Dermis microvascular lymphatic vessel endothelial cell (primary cell): ENCODE data around the gene RASSF4. TPM values are rescaled to one million over a fixed set of nuclear protein-coding genes. Genes with fewer than 3 reads are reported as not detected.
A peak's percentile ranks its signal among the peaks of the same experiment; 100 is the strongest.

ENCODE experiments used
- DNase-seq, 2 donors: peaks; one replicate each; pipeline versions ENCODE4 v3.0.0 to v3.0.0-alpha.2; 2010; ENCODE audit warnings: low read depth in 2 of 2
- total RNA-seq: library from RNA; depleted of rRNA; stranded (reverse); fragments of >200 nt; gene quantifications from 2 replicates; pipeline ENCODE4 v1.2.1, GENCODE V29; 2014

The RASSF4 gene
- total RNA-seq, 1 donor from 2014 or later = 13.1 TPM

DNA sequence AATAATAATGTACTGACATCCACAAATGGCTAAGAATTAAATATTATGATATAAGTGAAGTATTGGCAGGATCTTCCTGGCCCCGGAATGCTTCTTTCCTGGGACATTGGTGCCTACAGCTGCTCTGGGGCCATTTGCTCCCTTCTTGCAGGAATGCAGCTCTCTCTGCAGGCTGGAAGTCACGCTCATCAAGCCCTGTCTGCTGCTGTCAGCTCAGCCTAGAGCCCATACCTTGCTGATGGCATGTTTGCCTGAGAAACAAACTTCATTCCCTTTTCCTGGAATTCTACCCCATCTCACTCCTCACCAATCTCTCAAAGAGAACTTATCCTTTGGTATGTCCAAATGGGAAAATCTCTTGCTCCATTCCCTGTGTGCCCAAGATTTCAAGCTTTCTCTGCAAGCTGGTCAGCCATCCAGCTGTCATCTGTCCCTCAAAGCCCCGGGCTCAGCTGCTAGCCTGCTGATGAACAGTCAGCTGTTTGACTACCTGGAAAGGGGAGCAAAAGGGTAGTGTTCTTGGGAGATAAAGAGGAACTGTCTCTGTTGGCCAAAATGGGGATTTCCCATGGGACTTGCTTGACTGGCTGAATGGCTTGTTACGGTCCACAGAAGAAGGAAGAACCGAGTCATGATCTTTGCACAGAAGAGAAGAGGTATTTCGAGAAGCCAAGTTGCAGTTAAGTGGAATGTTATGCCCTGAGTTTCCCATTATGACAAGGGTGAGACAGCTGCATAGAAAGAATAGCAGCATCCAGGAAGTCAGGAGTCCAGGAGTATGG, 12.0 kb upstream of the RASSF4 start:
- no peak for DNase-seq

DNA sequence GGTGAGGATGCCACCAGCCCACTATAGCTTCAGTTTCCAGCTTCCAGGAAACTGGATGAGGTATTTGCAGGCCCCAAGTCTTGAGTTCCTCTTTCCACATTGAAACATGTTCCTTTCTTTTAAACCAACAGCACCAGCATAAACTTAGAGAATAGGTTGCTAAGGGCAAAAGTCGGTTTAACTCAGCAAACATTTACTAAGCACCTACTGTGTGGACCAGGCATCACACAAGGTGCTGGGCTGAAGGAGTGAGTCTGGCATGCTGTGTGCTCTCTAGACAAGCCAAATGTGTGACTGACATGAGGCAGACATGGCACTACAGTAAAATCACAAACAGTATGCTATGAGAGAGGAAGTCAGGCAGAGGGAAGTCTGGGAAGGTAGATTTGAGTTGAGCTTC, 11.0 kb upstream of the RASSF4 start:
- DNase-seq = no peak

DNA sequence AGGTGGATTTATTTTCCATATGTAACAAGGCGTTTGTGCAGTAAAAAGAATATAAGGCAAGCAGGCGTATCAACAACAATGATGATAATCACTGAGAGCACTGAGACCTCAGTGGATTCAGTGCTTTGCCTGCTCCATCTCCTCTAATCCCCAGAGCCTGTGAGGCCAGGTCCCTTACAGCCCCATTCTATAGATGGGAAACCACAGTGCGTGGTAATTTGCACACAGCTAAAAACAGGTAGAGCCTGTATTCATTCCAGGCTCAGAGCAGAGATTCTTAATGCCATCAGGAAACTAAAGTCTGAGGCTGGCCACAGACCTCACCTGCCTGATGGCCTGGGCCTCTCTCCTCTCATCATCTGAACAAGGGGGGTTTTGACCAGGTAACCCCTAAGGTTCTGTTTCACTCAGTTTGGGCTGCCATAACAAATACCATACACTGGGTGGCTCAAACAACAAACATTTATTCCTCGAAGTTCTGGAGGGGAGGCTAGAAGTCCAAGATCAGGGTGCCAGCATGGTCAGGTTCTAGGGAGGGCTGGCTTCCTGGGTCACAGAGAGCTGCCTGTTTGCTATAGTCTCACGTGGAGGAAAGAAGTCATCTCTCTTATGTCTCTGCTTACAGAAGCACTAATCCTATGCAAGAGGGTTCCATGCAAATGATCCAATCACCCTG, 10.3 kb upstream of the RASSF4 start:
- DNase-seq = no peak

DNA sequence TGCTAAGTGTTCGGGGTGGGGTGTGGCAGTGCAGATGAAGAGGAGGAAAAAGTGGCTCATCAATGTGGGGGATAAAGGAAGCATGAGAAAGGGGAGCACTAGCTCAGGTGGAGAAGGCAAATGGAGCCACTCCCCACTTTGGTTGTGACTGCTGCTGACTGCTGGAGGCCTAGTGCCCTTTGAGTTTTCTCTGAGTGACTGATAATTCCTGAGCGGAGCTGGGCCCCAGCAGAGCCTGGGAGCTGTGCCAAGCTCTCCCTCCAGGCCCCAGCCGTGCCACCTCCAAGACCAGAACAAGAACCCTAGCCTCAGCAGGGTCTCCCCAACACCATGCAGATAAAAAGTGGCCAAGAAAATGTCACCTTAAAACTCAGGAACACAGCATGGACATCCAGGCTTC, 9.7 kb upstream of the RASSF4 start:
- DNase-seq = no peak

DNA sequence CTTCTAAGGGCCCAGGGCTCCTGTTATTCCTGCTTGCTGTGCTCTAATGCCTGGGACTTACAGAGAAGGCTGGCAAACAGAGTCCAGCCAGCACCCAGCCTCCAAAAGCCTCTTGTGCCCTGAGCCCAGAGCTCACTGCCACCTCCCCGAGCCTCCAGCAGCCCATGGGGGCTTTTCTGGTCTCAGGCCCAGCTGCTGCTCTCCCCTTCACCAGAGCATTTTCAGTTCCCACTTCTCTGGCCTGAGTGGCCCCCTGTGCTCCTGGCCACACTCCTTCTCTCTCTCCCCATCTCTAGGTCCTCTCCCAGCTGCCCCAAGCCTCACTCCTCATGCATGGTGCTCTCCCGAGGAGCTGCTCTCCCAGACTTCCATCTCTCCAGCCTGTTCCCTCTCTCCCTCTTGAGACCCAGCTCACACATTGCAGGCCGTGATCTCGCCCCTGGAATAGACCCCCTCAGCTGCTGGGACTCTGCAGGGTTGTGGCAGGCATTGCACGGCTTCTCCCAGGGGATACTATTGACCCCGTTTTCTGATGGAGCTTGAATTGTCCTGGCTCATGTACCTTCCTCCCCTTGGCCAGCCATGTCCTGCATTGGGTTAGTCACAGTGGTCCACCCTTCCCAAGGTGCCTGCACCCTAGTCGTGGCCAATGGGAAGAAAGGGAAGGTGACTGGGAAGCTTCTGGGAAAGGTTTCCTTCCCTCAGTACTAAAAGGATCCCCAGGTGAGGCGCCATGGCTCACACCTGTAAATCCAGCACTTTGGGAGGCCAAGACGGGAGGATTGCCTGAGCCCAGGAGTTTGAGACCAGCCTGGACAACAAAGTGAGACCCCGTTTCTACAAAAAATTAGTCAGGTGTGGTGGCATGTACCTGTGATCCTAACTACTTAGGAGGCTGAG, 9.0 kb upstream of the RASSF4 start:
- DNase-seq = no peak

DNA sequence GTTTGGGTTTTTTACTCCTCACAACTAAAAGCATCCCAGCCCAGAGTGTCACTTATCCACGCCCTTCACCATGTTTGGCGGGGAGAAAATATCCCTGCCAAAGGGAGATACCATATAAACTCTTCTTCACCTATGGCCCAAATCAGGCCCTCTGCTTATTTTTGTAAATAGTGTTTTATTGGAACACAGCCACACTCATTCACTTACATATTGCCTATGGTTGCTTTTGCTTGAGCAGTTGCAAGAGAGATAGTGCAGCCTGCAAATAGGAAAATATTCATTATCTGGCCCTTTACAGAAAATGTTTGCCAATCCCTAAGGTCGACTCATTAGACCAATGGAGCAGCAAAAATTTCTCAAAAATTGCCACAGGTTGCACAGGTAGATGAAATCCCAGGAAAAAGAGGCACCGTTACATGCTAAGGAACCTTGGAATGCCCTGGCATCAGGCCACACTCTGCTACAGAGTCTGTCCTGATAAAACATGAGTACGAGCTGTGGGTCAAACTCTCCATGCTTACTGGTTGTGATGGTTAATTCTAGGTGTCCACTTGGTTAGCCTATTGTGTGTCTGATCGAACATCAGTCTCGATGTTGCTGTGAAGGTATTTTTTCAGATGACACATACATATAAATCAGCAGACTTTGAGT, 7.9 kb upstream of the RASSF4 start:
- DNase-seq = no peak

DNA sequence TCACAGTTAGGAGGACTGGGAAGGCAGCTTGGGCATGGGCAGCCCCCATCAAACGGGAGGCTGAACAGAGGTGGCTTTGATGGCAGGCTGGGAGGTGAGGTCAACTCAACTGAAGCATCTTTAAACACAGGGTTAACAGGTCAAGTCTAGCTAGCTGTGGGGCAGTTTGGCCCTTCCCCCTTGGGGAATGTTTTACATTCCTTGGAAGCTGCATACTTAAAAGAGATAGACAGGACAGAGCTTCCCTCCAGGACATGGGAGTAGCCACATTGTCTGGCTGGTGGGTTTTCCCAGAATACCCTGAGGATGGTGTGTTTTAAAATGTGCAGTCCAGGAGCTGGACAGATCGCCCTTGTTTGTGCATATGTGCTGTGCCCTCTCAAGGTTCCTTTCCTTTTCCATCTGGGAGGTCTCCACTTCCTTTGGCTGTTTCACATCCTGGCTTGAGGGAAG, 6.8 kb upstream of the RASSF4 start:
- no peak for DNase-seq

DNA sequence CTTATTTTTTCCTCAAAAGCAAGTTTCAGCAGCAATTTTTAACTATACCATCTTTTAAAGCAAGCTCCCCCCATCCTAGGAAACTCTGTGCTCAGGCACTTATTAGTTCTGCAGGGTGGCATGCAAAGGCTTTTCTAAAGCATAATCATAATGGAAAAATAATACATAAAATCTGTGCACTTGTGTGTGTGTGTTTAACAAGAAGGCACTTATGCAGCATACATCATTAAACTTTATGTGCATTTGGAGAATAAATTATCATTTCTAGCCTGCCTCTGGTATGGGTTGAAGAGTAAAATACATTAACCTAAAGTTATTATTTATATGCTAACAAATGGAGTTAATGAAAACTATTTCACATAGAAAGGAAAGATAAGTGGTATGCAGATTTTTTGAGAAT, 5.6 kb upstream of the RASSF4 start:
- no peak for DNase-seq

DNA sequence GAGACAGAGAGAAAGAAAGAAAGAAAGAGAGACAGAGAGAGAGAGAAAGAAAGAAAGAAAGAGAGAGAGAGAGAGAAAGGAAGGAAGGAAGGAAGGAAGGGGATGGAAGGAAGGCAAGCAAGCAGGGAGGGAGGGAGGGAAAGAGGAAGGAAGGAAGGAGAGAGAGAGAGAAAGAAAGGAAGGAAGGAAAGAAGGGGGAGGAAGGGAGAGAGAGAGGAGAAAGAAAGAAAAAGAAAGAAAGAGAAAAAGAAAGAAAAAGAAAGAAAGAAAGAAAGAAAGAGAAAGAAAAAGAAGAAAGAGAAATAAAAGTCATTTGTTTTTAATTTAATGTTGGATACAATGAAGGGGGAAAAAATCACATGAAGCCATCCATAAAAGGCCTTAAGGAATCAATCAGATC, 4.6 kb upstream of the RASSF4 start:
- DNase-seq = no peak

DNA sequence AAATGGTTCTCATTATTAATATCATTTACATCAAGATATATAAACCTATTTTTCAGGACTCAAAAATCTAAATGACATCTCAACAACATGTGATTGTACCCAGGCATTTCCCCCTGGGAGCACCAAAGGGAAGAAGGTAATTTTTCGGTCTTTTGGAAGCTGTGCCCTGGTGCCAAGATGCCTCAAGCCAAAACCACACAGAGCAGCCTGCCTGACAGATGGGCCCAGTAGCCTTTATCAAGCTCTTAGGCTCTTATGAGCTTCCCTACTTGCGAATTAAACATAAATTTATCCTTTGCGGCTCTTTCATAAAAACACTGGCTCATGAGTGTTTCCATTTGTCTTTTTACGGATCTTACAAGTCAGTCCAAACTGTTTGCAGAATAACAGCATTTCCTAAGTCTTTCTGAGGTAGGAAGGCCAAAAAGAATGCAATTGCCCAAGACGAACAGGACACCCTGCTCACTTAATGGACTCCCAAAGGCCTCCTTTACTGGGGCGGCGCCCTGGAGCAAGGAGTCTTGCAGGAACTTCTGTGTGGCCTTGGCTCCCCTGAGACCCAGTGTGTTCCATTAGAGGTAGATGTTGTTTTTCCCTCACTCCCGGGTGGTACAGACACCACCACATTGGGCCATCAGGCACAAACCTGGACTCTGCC, 4.1 kb upstream of the RASSF4 start:
- no peak for DNase-seq

DNA sequence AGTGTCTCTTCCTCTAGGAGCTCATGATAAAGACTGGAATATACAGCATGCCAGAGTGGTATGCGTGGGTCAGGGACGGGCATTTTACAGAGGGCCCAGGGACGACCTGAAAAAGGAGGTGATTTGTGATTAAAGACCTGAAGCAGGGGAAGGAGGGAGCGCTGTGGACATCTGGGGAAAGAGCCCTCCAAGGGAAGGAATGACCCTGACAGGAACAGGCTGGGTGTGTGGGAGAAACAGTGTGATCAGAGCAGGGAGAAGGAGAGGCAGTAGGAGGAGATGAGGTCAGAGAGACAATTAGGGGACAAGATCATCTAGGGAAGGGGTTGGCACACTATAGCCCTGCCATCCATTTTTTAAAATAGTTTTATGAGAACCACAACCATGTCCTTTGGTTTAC, 3.4 kb upstream of the RASSF4 start:
- DNase-seq = no peak

DNA sequence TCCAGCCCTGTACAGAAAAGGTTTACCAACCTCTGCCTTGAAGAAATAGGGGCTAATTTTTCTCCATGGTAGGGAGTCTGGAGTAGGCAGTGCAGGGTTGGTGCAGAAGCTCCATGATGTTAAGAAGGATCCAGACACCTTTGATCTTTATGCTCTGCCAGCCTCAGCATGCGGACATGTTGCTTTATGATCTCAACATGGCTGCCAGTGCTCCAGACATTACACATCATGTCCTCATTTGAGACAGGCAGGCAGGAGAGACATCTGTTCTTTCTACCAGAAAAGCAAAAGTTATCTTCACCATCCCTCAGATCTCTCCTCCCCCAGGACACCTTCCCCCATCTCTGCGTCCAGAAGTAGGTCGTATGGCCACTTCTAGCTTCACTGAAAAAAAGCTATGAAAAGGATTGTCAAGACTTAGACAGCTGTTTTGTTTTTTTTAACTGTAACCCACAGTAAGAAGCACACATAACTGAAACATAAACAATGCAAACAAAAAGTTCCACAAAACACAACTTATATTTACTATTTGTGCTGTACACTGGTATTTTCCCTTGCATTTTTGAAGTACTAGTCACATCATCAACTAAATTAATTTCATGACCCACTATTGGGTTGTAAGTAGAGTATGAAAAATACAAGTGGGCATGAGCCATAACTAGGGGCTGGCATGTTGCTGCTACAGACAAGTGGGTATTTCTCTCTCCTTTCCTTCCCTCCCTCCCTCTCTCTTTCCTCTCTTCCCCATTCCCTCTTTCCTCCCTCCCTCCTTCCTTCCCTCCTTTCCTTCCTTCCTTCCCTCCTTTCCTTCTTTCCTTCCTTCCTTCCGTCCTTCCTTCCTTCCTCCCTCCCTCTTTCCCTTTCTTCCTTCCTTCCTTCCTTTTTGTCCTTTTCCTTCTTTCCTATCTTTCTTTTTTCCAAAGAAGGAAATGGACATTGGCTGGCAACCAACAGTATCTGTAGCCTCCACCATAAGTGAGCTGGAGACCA, 2.6 kb upstream of the RASSF4 start:
- no peak for DNase-seq

DNA sequence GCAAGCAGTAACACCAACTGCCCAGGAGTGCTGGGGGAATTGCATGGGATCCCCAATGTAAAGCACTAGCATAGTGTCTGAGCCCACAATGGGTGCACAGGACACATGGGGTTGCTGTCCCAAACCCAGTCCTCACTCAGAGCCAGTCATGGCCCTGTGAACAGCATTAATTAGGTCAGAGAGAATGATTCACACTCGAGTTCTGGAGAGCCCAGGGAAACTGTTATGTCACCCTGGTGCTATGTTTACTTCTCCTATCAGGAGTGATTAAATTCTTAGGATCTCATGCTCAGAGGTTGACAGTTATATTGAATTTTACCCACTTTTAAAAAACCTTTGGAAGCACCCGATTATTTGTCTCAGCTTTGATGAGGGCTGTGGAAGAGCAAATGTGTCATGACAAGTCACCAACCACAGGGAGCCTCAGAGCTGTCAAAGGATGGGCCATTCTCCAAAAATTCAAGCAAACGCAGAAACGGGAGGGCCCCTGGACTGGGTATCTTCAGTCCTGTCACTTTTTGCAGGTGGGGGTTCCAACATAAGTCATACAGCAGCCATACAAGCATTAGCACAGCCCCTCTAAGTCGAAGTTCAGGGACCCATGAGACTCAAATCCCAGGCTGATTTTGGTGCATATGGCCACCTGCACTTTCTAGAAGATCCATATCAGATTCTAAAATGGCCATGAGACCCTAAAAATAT, 1.3 kb upstream of the RASSF4 start:
- peak in 1 of 2 donors; percentile 35 for DNase-seq

DNA sequence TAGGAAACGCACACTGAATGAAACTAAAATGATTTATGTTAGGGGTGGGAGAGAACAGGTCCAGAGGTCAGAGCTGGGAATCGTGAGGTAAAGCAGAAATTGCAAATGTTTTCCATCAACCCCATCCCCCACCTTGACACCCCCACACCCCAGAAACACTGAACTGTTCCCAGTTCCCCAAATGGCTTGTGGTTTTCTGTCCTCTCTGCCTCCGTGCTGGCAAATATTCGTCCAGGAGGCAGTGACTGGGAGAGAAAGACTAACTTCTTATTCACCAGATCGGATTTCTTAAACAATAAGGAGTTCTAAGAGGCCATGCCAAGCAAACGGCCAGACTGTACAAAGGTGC, 730 bp upstream of the RASSF4 start:
- no peak for DNase-seq

DNA sequence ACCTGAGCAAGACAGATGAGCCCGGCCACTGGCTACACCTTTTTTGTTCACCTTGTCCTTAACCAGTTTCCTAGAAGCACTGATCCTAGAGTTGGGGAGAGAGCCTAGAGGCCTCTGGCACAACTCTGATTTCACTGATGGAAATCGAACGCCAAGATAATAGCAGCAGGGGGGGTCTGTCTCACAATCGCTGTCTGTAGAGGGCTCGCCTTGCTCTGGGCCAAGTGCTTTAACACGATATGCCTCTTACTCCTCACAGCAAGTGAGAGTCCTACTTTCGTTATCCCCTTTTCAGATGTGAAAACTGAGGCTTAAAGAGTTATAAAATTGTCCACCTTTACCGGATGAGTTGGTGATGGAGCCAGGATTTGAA, 472 bp downstream of the RASSF4 start:
- DNase-seq = no peak

DNA sequence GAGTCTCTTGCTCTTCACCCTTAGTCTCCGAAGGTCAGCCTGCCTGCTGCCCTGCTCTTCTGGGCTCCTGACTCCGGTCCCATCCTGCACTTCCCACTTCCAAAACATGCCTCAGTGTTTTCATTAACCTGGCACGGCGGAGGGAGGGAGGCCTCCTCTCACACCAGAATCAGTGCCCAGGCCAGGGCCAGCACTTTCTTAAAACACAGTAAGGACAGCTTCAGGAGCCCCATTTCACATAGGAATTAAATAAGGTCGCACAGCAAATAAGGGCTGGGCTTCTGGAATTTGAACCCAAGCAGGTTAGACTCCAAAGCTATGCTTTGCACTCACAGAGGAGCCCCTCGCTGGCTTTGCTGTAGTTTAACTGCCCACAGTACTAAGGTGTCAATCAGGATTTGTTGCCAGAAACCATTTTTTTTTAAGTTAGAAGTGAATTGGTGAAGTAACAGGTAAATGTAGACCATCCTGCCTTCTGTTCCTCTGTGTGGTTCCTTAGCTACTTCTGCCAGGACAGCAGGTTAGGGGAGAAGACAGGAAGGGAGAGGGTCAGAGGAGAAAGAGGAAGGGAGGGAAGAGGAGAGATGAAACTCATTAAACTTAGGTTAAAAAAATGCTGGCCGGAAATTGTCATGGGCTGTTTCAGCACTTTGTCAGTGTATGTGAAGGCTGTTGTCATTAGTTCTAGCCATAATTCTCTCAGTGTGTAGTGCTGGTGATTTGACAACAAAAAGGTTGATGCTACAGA, 1.1 kb downstream of the RASSF4 start:
- no peak for DNase-seq

DNA sequence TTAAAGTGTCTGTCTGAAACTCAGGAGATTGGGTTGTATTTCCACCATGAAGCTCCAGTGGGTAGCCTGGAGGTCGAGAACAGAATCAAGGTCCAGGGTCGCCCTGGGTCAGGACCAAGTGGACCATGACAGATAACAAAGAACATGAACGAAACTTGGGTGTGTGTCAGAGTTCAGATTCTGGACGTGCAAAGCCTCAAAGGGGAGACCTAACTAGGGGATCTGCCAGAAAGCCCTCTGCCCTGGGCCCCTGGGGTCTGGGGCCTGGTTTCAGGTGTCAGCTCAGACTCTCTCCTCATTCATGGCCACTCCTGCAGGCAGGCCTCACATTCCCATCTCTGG, 1.6 kb downstream of the RASSF4 start:
- DNase-seq = no peak

DNA sequence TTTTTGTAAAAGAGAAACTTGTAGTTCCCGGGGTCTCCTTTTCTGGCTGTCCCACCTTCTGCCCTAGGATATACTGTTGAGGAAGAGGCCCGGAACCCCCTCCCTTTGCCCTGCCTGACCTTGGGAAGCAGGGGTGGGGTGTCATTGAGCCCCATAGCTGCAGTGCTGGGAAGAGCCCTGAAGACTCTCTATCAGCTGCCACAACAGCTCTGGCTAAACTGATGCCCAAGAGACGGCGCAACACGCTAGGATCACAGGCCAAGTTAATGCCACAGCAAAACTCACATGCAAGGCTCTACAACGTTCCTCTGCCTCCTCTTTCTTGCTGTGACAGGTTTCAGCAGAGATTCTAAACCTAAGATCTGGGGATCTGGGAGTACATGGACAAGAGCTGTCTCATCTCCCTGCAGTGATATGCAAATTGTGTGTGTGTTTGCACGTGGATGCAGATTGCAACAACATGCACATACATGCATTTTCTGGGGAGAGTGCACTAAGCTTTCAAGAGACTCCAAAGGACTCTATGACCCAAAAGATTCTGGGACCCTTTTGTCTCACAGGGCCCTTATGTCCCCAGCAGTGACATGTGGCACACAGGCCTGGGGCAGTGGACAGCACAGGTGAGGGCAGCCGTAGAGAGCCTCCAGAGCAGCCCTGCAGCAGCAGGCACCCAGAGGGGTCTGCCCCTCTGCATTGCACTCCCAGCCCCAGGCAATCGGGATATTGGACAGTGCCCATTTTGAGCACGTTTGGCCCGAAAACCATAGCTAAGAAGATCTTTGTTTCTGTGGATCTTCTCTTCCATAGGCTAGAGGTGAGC, 2.5 kb downstream of the RASSF4 start:
- no peak for DNase-seq
